NCI-H524 treated with DMSO at 0.1 percent for 48 hours (cell line): ENCODE results near the gene SPON1.
A peak's percentile ranks its signal among the peaks of the same experiment; 100 is the strongest.

Source experiments
- DNase-seq: peaks from one replicate; lab custom pipeline; 2025; lab: John Stamatoyannopoulos, UW

The SPON1 gene

GRCh38 chr11:14036469-14036868 lies 73.9 kb downstream of the SPON1 start:
- DNase-seq = no peak

- DNase-seq = no peak
Observed at GRCh38 chr11:14041040-14041439, 78.5 kb downstream of the SPON1 start.

GRCh38 chr11:14041565-14041964 lies 79.0 kb downstream of the SPON1 start:
- DNase-seq = no peak

GRCh38 chr11:14042686-14043465 lies 80.4 kb downstream of the SPON1 start:
- no peak for DNase-seq

GRCh38 chr11:14044916-14045315 lies 82.4 kb downstream of the SPON1 start:
- no peak for DNase-seq

- DNase-seq = no peak
Observed at GRCh38 chr11:14045417-14045816, 82.9 kb downstream of the SPON1 start.

GRCh38 chr11:14052198-14052597 lies 89.7 kb downstream of the SPON1 start:
- no peak for DNase-seq

- peak; percentile 71 for DNase-seq
Observed at GRCh38 chr11:14054116-14055107, 91.9 kb downstream of the SPON1 start.

- DNase-seq = no peak
Observed at GRCh38 chr11:14055936-14056335, 93.4 kb downstream of the SPON1 start.

GRCh38 chr11:14058061-14058460 lies 95.5 kb downstream of the SPON1 start:
- DNase-seq = no peak

GRCh38 chr11:14059491-14059890 lies 97.0 kb downstream of the SPON1 start:
- DNase-seq = no peak

- no peak for DNase-seq
Observed at GRCh38 chr11:14061721-14062120, 99.2 kb downstream of the SPON1 start.

- DNase-seq = no peak
Observed at GRCh38 chr11:14065141-14065540, 102.6 kb downstream of the SPON1 start.

- DNase-seq = no peak
Observed at GRCh38 chr11:14065681-14066080, 103.2 kb downstream of the SPON1 start.

- no peak for DNase-seq
Observed at GRCh38 chr11:14067686-14068085, 105.2 kb downstream of the SPON1 start.

GRCh38 chr11:14070896-14071295 lies 108.4 kb downstream of the SPON1 start:
- DNase-seq = no peak

- no peak for DNase-seq
Observed at GRCh38 chr11:14073849-14074476, 111.4 kb downstream of the SPON1 start.

GRCh38 chr11:14075118-14076078 lies 112.9 kb downstream of the SPON1 start:
- peak; percentile 29 for DNase-seq

- DNase-seq = no peak
Observed at GRCh38 chr11:14079011-14079410, 116.5 kb downstream of the SPON1 start.

- DNase-seq = no peak
Observed at GRCh38 chr11:14079797-14080196, 117.3 kb downstream of the SPON1 start.

GRCh38 chr11:14081581-14082231 lies 119.2 kb downstream of the SPON1 start:
- DNase-seq = no peak
